ENCODE measurements around the gene PGM1. TPM values are rescaled to one million over a fixed set of nuclear protein-coding genes. Genes with fewer than 3 reads are reported as not detected.
A peak's percentile ranks its signal among the peaks of the same experiment; 100 is the strongest.

Gene PGM1
- total RNA-seq, 2 experiments from 2014 or later = 37.0 to 38.7 TPM

- no peak overlapping the region for H3K27ac Mint-ChIP-seq
- no peaks in the 10 kb centered on the region for H3K36me3 Mint-ChIP-seq (ENCODE audit: low read depth)
- H3K4me3 Mint-ChIP-seq = no peak overlapping the region
- H3K4me1 Mint-ChIP-seq = no peaks in the 10 kb centered on the region
- H3K9me3 Mint-ChIP-seq = peaks cover 2% of the 10 kb centered on the region
- DNase-seq = no peak
- ChIA-PET POLR2A (no interaction called here), CTCF (no interaction called here)
- H3K27me3 Mint-ChIP-seq = no peaks in the 10 kb centered on the region
Measured at GRCh38 chr1:63678200-63678599, 85.0 kb downstream of the PGM1 start.

GRCh38 chr1:63679076-63679475 lies 85.9 kb downstream of the PGM1 start:
- POLR2A ChIA-PET = interaction anchor here (0.7 kb wide), 1 partner anchor 18 kb away, joined by 3 read pairs; no protein-coding TSS in a partner anchor
- CTCF ChIA-PET = no interaction called here

GRCh38 chr1:63679589-63679988 lies 86.4 kb downstream of the PGM1 start:
- Mint-ChIP-seq H3K4me1 (no peaks in the 10 kb centered on the region), H3K27ac (no peak overlapping the region), H3K36me3 (ENCODE audit: low read depth) (no peaks in the 10 kb centered on the region), H3K27me3 (no peaks in the 10 kb centered on the region), H3K4me3 (no peak overlapping the region), H3K9me3 (peaks cover 2% of the 10 kb centered on the region)
- POLR2A ChIA-PET = no interaction called here
- DNase-seq = no peak
- CTCF ChIA-PET = no interaction called here

More at GRCh38 chr1:63679076-63679475, 85.9 kb downstream of the PGM1 start:
- no peak for DNase-seq
- H3K27me3 Mint-ChIP-seq = no peaks in the 10 kb centered on the region
- no peaks in the 10 kb centered on the region for H3K4me1 Mint-ChIP-seq
- peaks cover 2% of the 10 kb centered on the region for H3K9me3 Mint-ChIP-seq
- no peaks in the 10 kb centered on the region for H3K36me3 Mint-ChIP-seq (ENCODE audit: low read depth)
- H3K4me3 Mint-ChIP-seq = no peak overlapping the region
- H3K27ac Mint-ChIP-seq = no peak overlapping the region

GRCh38 chr1:63682936-63683335 lies 89.7 kb downstream of the PGM1 start:
- Mint-ChIP-seq H3K9me3 (peaks cover 2% of the 10 kb centered on the region), H3K4me3 (no peak overlapping the region), H3K4me1 (no peaks in the 10 kb centered on the region), H3K27me3 (no peaks in the 10 kb centered on the region), H3K27ac (no peak overlapping the region), H3K36me3 (ENCODE audit: low read depth) (no peaks in the 10 kb centered on the region)
- CTCF ChIA-PET = no interaction called here
- DNase-seq = no peak
- POLR2A ChIA-PET = no interaction called here

DNA sequence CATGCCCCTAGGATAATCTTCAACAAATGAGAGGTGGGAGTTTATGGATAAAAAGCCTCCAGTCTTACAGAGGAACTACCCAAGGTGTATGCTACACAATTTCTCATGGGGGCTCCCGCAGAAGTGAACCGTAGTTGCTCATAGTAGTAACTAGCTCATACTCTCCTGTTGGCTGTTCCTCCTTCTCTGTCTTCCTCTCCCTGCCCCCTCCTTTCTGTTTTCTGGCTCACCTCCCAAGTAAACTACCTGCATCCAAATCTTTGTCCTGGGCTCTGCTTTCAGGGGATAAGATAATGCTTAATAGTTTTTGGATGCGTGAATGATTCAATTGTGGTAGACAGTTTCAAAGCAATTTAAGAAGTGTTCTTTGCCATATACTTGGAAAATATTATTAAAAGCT lies 90.5 kb downstream of the PGM1 start:
- Mint-ChIP-seq H3K9me3 (peaks cover 2% of the 10 kb centered on the region), H3K4me3 (no peak overlapping the region), H3K27ac (no peak overlapping the region), H3K4me1 (no peaks in the 10 kb centered on the region), H3K36me3 (ENCODE audit: low read depth) (no peaks in the 10 kb centered on the region), H3K27me3 (no peaks in the 10 kb centered on the region)
- CTCF ChIA-PET = interaction anchor here (0.6 kb wide), 1 partner anchor 15 kb away, joined by 3 read pairs; no protein-coding TSS in a partner anchor
- DNase-seq = no peak
- POLR2A ChIA-PET = no interaction called here

- H3K9me3 Mint-ChIP-seq = no peaks in the 10 kb centered on the region
- CTCF ChIA-PET = no interaction called here
Measured at GRCh38 chr1:63686696-63687095, 93.5 kb downstream of the PGM1 start.

DNA sequence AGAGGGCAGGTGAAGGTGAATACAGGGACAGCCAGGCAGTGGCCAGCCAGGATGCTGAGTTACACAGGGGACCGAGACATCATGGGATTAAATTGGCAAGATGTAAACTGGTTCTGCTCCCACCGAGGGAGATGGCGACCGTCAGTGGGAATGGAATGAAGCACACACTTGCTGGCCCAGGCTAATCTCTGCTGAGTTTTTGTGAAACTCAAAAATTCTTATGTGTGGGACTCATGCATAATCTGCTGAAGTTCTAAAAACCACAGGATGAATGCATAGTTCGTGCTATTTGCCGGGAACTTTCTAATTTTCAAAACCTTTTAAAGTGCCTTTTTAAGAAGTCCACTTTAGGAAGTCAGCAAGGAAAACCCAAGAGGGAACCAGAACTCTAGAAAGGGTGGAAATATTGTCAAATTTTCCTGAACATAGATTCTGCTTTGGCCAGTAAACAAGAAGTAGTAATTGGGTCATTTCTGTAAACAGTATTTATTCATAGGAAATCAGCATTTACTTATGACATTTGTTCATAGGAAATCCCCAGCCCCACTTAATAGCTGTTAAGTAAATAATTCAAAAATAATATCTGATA lies 95.2 kb downstream of the PGM1 start:
- POLR2A ChIA-PET = no interaction called here
- Mint-ChIP-seq H3K27ac (no peak overlapping the region), H3K9me3 (no peaks in the 10 kb centered on the region), H3K4me3 (no peak overlapping the region), H3K27me3 (no peaks in the 10 kb centered on the region), H3K4me1 (peaks cover 2% of the 10 kb centered on the region), H3K36me3 (ENCODE audit: low read depth) (no peaks in the 10 kb centered on the region)
- no peak for DNase-seq
- CTCF ChIA-PET = no interaction called here

More at GRCh38 chr1:63686696-63687095, 93.5 kb downstream of the PGM1 start:
- DNase-seq = no peak
- Mint-ChIP-seq H3K27ac (no peak overlapping the region), H3K27me3 (no peaks in the 10 kb centered on the region), H3K36me3 (ENCODE audit: low read depth) (no peaks in the 10 kb centered on the region), H3K4me3 (no peak overlapping the region), H3K4me1 (no peaks in the 10 kb centered on the region)
- POLR2A ChIA-PET = no interaction called here

GRCh38 chr1:63690966-63691700 lies 97.9 kb downstream of the PGM1 start:
- DNase-seq = no peak
- Mint-ChIP-seq H3K36me3 (ENCODE audit: low read depth) (no peaks in the 10 kb centered on the region), H3K27ac (no peak overlapping the region), H3K27me3 (no peaks in the 10 kb centered on the region), H3K4me1 (peaks cover 2% of the 10 kb centered on the region), H3K9me3 (no peaks in the 10 kb centered on the region), H3K4me3 (no peak overlapping the region)
- CTCF ChIA-PET = interaction anchor here (0.6 to 1.4 kb wide), 9 partner anchors 9 to 1949 kb away, joined by 3 to 4 read pairs (median 3); no protein-coding TSS in a partner anchor
- POLR2A ChIA-PET = no interaction called here

GRCh38 chr1:63691701-63692425 lies 98.7 kb downstream of the PGM1 start:
- Mint-ChIP-seq H3K4me1 (peaks cover 2% of the 10 kb centered on the region), H3K36me3 (ENCODE audit: low read depth) (no peaks in the 10 kb centered on the region), H3K27me3 (no peaks in the 10 kb centered on the region), H3K4me3 (no peak overlapping the region), H3K27ac (no peak overlapping the region), H3K9me3 (no peaks in the 10 kb centered on the region)
- ChIA-PET CTCF (interaction anchor here (0.6 to 1.9 kb wide), 12 partner anchors 10 to 1948 kb away, joined by 3 to 6 read pairs (median 3); no protein-coding TSS in a partner anchor), POLR2A (no interaction called here)
- peak; percentile 51 for DNase-seq

DNA sequence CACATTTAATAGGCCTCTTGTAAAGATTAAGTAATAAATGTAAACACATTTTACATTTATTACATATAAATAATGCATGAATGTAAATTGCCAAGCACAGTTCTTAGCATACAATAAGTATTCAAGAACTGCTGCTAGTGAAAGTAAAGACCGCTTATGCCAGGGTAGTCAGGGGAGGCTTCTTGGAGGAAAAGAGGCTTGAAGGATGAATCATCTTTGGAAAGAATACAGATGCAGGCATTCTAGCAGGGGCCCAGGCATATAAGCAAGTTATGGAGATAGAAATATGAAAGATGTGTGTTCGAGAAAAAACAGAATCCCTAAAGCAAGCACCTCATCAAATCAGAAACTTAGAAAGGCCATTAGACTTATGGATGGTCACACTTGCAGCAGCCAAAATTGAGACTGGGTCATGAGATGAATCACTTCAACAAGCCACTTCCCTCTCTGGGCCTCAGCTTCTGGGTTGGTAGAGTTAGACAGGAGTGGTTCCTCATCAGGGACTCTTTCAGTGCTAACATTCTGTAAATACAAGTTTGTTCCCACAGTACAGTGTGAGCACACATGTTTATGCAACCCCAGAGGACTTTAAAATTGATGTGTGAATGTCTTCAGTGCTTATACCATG lies 100.8 kb downstream of the PGM1 start:
- DNase-seq = no peak
- H3K4me1 Mint-ChIP-seq = peaks cover 2% of the 10 kb centered on the region
- no peak overlapping the region for H3K27ac Mint-ChIP-seq
- no peak overlapping the region for H3K4me3 Mint-ChIP-seq
- CTCF ChIA-PET = no interaction called here
- H3K27me3 Mint-ChIP-seq = no peaks in the 10 kb centered on the region
- no peaks in the 10 kb centered on the region for H3K9me3 Mint-ChIP-seq
- H3K36me3 Mint-ChIP-seq (ENCODE audit: low read depth) = no peaks in the 10 kb centered on the region
- POLR2A ChIA-PET = no interaction called here

DNA sequence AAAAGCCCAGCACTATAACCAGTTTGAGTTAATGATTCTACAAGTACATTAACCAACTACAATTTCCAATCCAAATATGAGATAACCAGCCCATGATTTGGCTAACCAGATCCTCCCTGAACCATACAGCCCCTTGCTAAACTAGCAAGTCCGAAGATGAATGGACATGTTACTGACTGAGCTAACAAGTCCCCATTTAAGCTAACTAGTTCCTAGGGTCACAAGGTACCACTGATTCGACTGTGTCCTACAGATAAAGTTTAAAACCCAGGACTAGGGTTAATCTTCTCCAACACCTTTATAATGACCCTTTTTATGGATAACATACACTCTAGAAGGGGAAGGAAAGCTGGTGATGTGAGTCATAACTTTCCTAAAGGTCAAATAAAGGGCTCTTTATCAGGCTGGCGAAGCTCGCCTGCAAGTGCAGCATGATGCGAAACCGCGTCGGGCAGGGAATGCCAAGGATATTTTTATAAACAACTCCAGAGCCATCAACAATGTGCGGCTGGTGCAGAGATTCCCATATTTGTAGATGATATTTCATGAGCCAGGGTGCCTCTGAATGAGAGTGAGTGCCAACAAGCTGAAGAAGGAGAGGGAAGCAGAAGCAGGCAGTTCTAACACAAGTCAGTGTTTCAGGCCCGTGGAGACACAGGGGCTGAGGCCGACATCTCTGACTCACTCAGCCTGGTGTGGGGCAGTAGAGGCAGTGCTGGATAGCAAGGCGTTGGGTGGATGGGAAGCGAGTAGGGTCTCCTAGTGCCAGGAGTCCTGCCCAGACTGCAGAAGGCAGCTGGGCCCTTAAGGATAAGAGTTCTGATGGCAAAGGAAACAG lies 105.0 kb downstream of the PGM1 start:
- CTCF ChIA-PET = no interaction called here
- POLR2A ChIA-PET = interaction anchor here (0.7 kb wide), 1 partner anchor 79 kb away, joined by 3 read pairs; no protein-coding TSS in a partner anchor
- no peak overlapping the region for H3K4me3 Mint-ChIP-seq
- H3K27ac Mint-ChIP-seq = no peak overlapping the region
- H3K9me3 Mint-ChIP-seq = no peaks in the 10 kb centered on the region
- no peaks in the 10 kb centered on the region for H3K36me3 Mint-ChIP-seq (ENCODE audit: low read depth)
- H3K4me1 Mint-ChIP-seq = no peaks in the 10 kb centered on the region
- DNase-seq = no peak
- H3K27me3 Mint-ChIP-seq = no peaks in the 10 kb centered on the region

DNA sequence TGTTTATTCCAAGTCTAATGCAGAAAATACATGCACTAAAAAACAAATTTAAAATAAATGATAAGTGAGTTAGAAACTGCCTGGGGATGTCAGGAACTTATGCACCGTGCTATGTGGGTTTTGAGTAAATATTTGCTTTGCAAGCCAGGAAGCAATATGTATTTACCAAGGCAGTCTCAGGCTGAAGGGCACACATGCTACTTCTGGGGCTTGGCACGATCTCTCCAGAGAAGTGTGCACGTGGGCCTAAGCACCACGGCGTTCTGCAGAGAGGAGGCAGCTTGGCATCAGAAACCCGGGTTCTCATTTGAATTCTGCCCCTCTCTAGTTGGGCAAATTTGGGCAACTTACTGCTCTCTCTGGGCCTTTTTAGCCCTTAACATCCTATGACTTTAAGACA lies 108.0 kb downstream of the PGM1 start:
- Mint-ChIP-seq H3K36me3 (ENCODE audit: low read depth) (no peaks in the 10 kb centered on the region), H3K27me3 (no peaks in the 10 kb centered on the region), H3K4me1 (no peaks in the 10 kb centered on the region), H3K27ac (no peak overlapping the region), H3K9me3 (no peaks in the 10 kb centered on the region), H3K4me3 (no peak overlapping the region)
- DNase-seq = no peak
- POLR2A ChIA-PET = no interaction called here
- CTCF ChIA-PET = no interaction called here
